Stimulated activated CD8-positive, alpha-beta memory T cell treated with anti-CD3 and anti-CD28 coated beads, Interleukin-2, amount 100 ng/mL, for 1 hour (primary cell): ENCODE results near the gene CRNKL1.
A peak's percentile ranks its signal among the peaks of the same experiment; 100 is the strongest.

Experiments used
- DNase-seq, 2 donors: peaks; one replicate each; pipeline ENCODE4 v3.0.0-alpha.2; 2020; ENCODE audit warnings: low read depth in 2 of 2

Gene CRNKL1

DNA sequence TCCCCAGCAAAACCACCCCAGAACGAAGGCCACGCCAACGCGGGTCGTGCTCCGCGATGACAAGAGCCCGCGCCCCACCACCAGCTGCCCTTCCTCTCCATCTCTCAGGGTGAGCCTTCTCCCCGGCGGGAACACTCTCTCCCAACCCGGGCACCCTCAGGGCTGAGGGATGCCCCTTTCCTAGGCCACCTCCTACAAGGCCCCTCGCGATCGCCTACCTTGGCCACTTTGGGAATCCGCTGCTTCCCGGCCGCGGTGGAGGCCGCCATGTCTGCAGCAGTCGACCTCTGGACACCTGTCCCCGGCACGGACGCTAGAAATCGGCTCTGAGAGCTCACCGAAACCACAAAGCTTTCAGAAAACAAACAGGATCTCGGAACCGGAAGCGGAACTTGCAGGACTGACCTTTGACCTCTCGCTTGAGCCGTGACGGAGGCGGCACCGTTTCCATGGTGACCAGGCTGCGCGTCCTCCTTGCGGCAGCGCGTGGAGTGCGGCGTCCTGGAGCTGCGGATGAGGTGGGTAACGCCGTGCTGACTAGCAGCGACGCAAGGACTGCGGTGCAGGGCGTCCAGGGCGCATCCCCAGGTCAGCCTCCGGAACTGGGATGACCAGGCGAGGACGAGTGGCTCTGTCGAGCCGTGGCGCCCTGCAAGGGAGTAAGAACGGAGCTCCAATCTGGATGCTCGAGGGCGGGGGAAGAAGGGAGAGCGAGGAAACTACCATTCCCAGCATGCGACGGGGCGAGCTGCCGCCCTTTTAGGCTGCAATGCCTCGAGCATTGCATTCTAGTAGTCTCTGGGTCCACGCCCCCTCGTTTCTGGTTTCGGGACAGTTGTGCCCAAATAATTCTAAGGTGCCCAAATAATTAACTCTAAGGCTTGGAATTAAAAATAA is at the start of gene CRNKL1, which contains the start of gene CFAP61:
TSS of gene CRNKL1 (minus strand) at position 393 of the 897 bp plus-strand sequence. CDS start at position 269, 124 bp downstream.
TSS of gene CFAP61 (plus strand) at position 459 of the 897 bp plus-strand sequence. CDS start 4,122 bp downstream, outside the sequence.
- peak; percentile 94 to 96 for DNase-seq

DNA sequence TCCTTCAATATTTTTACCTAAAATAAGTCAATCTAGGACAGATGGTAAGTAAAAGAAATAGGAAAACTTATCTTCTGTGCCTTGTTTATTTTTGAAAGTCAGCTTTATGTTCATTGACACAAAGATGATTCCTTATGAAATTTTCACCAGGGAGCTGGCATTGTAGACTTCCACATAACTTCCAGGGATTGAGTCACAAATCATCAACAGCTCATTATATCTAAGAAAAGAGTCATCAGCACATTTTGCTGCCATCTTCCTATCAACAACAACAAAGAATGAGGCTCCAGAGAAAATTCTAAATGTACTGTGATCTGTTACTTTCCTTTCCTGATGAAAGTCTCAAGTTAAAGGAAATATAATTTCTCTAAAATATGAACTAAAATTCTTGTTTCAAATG is 48.6 kb upstream of the CRNKL1 start:
- no peak for DNase-seq

DNA sequence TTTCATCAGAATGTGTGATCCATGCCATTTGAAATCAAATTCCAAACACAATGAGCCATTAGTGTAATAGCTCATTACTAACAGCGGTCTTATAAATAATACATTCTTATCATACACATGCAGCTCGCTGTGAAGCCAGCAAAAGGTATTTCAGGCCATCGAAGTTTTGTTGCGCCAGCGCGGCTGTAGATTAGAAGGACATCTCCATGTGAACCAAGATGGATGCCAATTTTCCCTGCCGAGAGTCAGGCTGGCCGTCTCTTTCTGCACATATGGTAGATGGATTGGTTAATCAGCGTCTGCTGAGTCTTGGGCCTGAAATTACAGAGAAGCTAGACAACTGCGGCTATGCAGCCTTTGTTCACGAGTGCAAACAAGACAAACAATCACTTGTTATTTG is 44.2 kb upstream of the CRNKL1 start:
- DNase-seq, result no peak

DNA sequence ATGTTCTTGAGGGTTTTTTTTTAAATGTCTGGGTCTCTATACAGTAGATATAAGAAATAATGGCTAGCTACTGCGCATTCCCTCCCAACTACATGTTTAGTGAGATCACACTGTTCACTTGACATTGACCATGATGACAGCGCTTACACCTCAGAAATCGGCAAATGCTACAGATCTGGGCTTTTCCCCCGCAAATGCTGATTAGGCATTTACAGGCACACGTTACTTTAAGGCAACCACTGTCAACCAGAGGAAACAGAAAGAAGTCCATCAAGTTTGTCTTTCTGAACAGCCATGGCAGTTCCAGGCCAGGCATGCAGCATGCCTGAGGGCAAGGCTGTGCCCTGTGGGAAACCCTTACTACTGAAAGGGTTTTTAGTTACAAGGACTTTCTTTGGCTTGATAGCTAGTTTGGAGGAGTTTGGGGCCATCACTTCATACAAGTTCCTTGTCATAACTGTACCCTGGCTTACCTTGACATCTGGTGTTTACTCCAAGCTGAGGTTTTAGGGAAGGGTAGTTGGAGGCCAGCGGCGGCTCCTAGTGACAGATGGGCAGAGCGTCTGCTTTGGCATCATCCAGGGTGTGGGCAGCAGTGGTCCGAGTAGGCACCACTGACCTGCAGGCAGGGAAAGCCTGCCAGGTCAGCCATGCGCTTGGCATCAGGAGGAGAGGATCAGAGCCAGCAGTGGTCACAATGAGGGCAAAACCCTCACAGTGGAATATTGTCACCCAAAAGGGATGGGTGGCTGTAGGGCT is 43.0 kb upstream of the CRNKL1 start:
- no peak for DNase-seq

DNA sequence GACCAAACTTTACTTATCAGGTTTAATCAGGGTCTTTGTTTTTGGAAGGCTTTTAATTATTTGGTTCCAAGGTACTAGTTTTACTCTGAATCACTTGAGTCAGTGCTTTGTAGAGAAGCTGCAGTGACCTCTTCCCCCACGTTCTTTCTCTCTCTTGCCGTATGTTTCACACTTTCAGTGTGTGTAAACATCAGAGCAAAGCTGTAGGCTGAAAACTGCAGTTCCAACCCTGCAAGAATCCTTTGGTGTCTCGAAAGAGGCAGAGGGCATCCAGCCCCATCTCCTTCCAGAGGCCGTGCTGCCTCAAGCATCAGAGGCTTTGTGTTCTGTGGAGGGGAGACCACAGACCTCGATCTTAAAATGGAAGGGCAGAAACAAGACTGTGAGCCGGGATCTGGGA is 42.1 kb upstream of the CRNKL1 start:
- no peak for DNase-seq

DNA sequence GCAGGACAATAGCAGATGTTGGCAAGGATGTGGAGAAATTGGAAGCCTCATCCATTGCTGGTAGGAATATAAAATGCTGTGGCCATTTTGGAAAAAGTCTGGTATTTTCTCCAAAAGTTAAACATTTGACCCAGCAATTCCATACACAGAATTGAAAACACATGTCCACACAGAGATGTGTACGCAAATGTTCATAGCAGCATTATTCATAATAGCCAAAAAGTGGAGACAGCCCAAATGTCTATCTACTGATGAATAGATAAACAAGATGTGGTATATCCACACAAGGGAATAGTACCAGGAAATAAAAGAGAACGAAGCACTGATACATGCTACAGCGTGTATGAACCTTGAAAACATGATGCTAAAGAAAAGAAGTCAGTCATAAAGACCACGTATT is 40.6 kb upstream of the CRNKL1 start:
- no peak for DNase-seq

GRCh38 chr20:20089939-20090338 is 37.7 kb upstream of the CRNKL1 start:
- no peak for DNase-seq

DNA sequence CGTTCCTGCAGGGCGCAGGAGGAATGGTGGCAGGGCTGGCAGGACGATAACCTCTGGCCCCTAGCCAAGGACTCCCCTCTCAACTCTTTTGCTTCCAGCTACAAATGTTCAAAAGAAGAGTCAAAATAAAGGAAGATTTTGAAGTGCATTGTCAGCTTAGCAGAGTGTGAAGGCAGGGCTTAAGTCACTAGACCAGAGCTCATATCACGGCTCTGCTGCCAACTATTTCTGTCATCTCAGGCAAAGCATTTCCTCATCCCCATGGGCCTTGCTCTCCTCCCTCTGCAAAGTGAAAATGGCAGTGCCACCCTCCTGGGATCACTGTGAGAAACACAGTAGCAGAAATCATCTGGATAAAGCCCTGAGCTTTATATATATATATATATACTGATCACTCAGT is 36.8 kb upstream of the CRNKL1 start:
- no peak for DNase-seq

DNA sequence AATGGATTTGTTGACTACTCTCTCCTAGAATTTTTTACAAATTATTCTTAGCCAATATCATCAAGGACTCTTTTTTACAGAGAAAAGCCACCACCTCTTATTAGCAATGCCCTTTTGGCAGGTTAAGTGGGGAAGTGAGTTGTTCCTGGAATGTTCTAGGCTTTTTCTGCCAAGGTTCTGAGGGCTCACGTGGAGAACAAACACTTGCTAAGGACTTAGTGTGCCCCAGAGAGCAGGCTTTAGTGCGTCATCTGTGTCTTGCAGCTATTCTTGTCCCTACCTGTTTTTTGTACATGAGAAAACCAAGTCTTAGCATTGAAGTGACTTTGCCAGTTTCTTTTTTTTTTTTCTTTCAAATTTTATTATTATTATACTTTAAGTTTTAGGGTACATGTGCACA is 33.5 kb upstream of the CRNKL1 start:
- DNase-seq, result no peak

DNA sequence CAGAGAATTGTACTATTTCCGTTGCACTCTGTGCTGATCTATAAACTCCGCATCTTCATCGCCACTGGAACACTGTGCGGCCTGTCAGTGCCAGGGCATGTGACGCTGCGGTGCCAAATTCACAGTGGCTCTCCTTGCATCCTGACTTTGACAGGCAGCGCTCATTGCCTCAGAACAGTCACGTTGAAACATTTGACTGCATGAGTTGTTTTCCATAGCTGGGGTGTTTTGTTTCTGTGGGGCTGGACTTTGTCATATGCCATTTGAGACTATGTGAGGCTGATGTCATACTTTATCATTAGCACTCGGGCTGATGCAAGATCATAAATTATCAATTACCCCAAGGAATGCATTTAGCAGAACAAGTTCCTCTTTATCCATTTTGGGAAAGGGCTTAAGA is 32.8 kb upstream of the CRNKL1 start:
- no peak for DNase-seq

DNA sequence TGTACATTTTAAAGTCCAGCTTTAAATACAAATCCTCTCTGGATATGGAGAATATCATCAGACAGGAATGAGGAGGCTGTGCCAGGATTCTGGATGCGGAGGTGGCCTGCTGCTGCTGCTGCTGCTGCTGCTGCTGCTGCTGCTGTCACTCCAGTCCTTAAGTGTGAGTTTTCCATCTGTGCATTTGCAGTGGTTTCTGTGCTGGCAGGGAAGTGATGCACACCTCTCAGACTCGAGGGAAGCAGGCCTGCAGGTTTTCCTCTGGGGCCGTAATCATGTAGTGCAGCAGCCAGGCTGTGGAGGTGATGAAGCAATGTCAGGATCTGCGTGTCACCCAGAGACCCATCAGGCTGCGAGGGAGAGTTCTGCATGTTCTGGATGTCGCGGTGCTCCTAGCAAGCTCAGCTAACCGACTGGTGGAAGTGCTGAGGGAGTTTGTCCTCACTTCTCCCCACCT is 32.1 kb upstream of the CRNKL1 start:
- DNase-seq, result no peak

DNA sequence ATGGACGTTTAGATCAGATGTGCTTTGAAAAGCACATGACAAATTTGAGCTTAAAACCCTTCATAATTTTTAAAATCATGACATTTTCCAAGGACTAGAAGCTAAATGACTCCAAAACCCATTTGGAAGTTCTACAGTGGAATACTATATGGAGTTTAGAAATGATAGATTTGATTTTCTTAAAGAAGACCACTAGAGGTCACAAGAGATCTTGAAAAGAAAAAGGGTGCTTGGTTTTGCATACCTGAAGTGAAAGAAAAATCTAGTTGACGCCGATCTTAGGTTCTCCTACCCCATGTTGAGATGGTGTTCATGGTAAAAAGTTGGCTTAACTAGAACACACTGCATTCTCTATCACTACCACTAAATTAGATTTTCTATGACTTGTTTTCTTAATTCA is 31.5 kb upstream of the CRNKL1 start:
- no peak for DNase-seq

DNA sequence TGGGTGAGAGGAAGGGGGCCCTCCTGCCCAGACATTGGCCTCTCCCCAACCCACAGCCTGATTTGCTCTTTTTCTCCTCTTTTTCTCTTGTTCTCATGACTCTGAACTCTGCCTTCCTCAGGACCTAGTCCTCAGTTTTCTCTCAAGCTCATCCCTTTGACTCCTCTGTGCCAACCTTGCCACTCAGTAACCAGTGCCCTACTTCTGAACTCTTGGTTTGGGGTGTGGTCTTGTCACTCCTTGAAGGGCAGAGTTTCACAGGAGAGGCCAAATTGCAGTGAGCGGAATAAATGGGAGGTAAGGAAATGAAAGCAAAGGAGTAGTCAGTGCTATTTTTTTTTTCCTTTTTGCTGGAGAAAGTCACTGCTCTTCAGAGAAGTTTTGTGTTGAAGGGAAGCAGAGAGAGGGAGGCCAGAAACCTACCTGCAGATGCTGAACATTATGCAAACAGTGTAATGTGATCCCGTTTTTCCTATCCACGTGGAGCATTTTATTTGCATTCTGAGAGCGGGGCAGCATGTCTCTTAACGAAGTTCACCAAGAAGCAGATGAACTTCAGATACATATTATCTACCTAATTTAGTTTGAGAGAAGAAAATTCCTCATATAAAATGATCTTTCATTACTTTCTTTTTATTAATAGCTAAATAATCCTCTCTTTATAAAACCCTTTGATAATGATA is 27.0 kb upstream of the CRNKL1 start:
- DNase-seq, result no peak

- no peak for DNase-seq
Measured at GRCh38 chr20:20078041-20078440, 25.8 kb upstream of the CRNKL1 start.

DNA sequence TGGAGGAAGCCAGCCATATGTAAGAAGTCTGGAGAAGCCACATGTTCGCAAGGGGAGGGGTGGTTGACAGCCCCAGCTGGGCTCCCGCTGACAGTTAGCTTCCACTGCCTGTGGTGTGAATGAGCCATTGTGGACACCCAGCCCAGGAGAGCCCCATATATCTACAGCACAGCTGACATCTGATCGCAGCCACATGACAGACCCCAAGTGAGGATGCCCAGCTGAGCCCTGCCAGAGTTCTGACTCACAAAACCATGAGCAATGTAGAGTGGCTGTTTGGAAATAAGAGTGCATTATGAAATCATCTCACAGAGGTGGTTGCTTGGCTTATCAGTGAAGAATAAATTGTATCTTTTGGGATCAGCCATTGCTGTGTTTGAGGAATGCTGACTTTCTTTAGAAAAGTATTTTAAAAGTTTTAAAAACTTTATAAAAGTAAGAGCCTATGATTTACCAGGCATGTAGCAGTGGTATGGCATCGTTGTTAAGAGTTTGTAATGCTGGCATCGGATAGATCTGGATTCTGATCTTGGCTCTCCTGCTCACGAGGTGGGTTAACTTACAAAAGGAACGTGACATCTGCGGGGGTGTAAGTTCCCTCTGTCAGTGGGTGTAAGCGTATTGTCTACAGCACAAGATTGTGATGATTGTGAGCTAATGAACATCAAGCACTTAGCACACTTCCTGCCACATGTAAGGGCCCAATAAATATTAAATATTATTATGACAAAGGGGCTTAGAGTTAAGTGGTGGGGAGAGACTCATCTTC is 24.2 kb upstream of the CRNKL1 start:
- no peak for DNase-seq

DNA sequence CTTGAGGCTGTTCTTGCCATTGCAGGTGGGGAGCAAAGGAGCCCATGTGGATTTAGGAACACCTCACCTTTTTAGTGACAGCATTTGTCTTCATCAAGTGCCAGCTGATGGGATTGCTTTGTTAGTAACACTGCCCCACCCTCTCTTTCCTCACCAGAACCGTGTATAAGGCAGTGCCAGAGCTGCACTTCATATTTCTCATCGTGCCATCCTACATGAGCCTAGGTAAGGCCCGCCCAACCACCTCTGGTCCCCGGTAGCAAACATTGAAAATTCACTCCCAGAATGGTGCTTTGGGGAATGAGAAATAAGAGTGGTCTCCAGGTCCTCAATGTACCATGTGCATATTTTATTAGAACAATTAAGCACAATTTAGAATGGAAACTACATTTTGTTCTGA is 22.8 kb upstream of the CRNKL1 start:
- no peak for DNase-seq

- DNase-seq, result no peak
Measured at GRCh38 chr20:20073801-20074371, 21.6 kb upstream of the CRNKL1 start.

GRCh38 chr20:20070871-20071726 is 18.8 kb upstream of the CRNKL1 start:
- DNase-seq, result no peak

- no peak for DNase-seq
Measured at GRCh38 chr20:20065361-20065760, 13.1 kb upstream of the CRNKL1 start.
